ENCODE measurements around the gene NKX2-3. TPM values are rescaled to one million over a fixed set of nuclear protein-coding genes. Genes with fewer than 3 reads are reported as not detected.

NKX2-3 gene
- total RNA-seq, 1 donor from 2014 or later = not detected

GRCh38 chr10:99528494-99529441 lies 4.0 kb upstream of the NKX2-3 start:
- no peaks in the 10 kb centered on the region for H3K4me1 Mint-ChIP-seq (ENCODE audit: low read depth, unreplicated experiment)
- no peak overlapping the region for H3K4me3 Mint-ChIP-seq (ENCODE audit: unreplicated experiment)
- H2AFZ ChIP-seq (ENCODE audit: low read depth, low read length) = no peak overlapping the region
- peaks cover 98% of the 10 kb centered on the region for H3K27me3 ChIP-seq (ENCODE audit: insufficient read depth, low read length)
- no peak overlapping the region for H3K4me2 ChIP-seq (ENCODE audit: low read length)
- TF ChIP-seq EZH2 (IDR thresholded peaks at IDR 0.05; ENCODE audit: insufficient read depth, low read length) (no peak), CTCF (IDR thresholded peaks at IDR 0.05; ENCODE audit: insufficient read depth, low read depth, low read length) (no peak)
- H3K27me3 Mint-ChIP-seq (ENCODE audit: low read depth, unreplicated experiment) = peaks cover 95% of the 10 kb centered on the region
- peaks cover 38% of the 10 kb centered on the region for H3K9me3 Mint-ChIP-seq (ENCODE audit: unreplicated experiment)
- H3K36me3 ChIP-seq (ENCODE audit: insufficient read depth, low read length) = no peaks in the 10 kb centered on the region
- H3K9ac ChIP-seq (ENCODE audit: low read length) = no peak overlapping the region
- H3K4me3 ChIP-seq (ENCODE audit: insufficient read depth, low read depth, low read length) = no peak overlapping the region
- peaks cover 19% of the 10 kb centered on the region for H3K9me3 ChIP-seq (ENCODE audit: insufficient read depth, low read depth, low read length)
- no peak overlapping the region for H3K27ac Mint-ChIP-seq (ENCODE audit: unreplicated experiment)
- H3K4me1 ChIP-seq (ENCODE audit: insufficient read depth, low read length) = no peaks in the 10 kb centered on the region
- DNase-seq (ENCODE audit: low read depth) = no peak
- H3K27ac ChIP-seq (ENCODE audit: low read depth, low read length) = no peak overlapping the region
- no peaks in the 10 kb centered on the region for H3K79me2 ChIP-seq (ENCODE audit: insufficient read depth, low read length)
- peaks cover 13% of the 10 kb centered on the region for H4K20me1 ChIP-seq (ENCODE audit: insufficient read depth, low read length)
- peaks cover 7% of the 10 kb centered on the region for H3K36me3 Mint-ChIP-seq (ENCODE audit: low read depth, unreplicated experiment)
- FAIRE-seq = peak; percentile 45

GRCh38 chr10:99529591-99530107 lies 3.1 kb upstream of the NKX2-3 start:
- H3K4me3 Mint-ChIP-seq (ENCODE audit: unreplicated experiment) = no peak overlapping the region
- Histone ChIP-seq H3K9ac (ENCODE audit: low read length) (no peak overlapping the region), H3K4me3 (ENCODE audit: insufficient read depth, low read depth, low read length) (no peak overlapping the region), H3K36me3 (ENCODE audit: insufficient read depth, low read length) (no peaks in the 10 kb centered on the region), H3K4me2 (ENCODE audit: low read length) (no peak overlapping the region), H2AFZ (ENCODE audit: low read depth, low read length) (no peak overlapping the region), H3K4me1 (ENCODE audit: insufficient read depth, low read length) (no peaks in the 10 kb centered on the region), H4K20me1 (ENCODE audit: insufficient read depth, low read length) (peaks cover 13% of the 10 kb centered on the region), H3K79me2 (ENCODE audit: insufficient read depth, low read length) (no peaks in the 10 kb centered on the region), H3K27me3 (ENCODE audit: insufficient read depth, low read length) (peaks cover 98% of the 10 kb centered on the region), H3K9me3 (ENCODE audit: insufficient read depth, low read depth, low read length) (peaks cover 17% of the 10 kb centered on the region), H3K27ac (ENCODE audit: low read depth, low read length) (no peak overlapping the region)
- DNase-seq (ENCODE audit: low read depth) (no peak), FAIRE-seq (no peak)
- H3K9me3 Mint-ChIP-seq (ENCODE audit: unreplicated experiment) = peaks cover 40% of the 10 kb centered on the region
- TF ChIP-seq CTCF (IDR thresholded peaks at IDR 0.05; ENCODE audit: insufficient read depth, low read depth, low read length) (no peak), EZH2 (IDR thresholded peaks at IDR 0.05; ENCODE audit: insufficient read depth, low read length) (no peak)
- H3K27ac Mint-ChIP-seq (ENCODE audit: unreplicated experiment) = peak overlapping the region; percentile 14
- peaks cover 95% of the 10 kb centered on the region for H3K27me3 Mint-ChIP-seq (ENCODE audit: low read depth, unreplicated experiment)
- peaks cover 9% of the 10 kb centered on the region for H3K36me3 Mint-ChIP-seq (ENCODE audit: low read depth, unreplicated experiment)
- no peaks in the 10 kb centered on the region for H3K4me1 Mint-ChIP-seq (ENCODE audit: low read depth, unreplicated experiment)

All from astrocyte (in vitro differentiated cells and primary cell).